AG08396 (cell line): ENCODE measurements around the gene MMP20.

Experiments
- DNase-seq: peaks from one replicate; pipeline ENCODE4 v3.0.0; 2012; ENCODE audit warnings: low spot score, mixed read lengths

Gene MMP20

GRCh38 chr11:102622258-102622657, 2.9 kb downstream of the MMP20 start:
- no peak for DNase-seq

- no peak for DNase-seq
Observed at GRCh38 chr11:102620818-102621561, 4.1 kb downstream of the MMP20 start.

- DNase-seq = no peak
Observed at GRCh38 chr11:102620179-102620578, 5.0 kb downstream of the MMP20 start.

- DNase-seq = no peak
Observed at GRCh38 chr11:102617466-102618008, 7.6 kb downstream of the MMP20 start.

- no peak for DNase-seq
Observed at GRCh38 chr11:102615894-102616432, 9.2 kb downstream of the MMP20 start.

GRCh38 chr11:102615077-102615893, 9.8 kb downstream of the MMP20 start:
- DNase-seq = no peak

GRCh38 chr11:102614485-102614884, 10.6 kb downstream of the MMP20 start:
- DNase-seq = no peak

GRCh38 chr11:102614031-102614430, 11.1 kb downstream of the MMP20 start:
- no peak for DNase-seq

- no peak for DNase-seq
Observed at GRCh38 chr11:102613450-102613849, 11.7 kb downstream of the MMP20 start.

GRCh38 chr11:102611291-102611690, 13.8 kb downstream of the MMP20 start:
- no peak for DNase-seq

- DNase-seq = no peak
Observed at GRCh38 chr11:102610200-102610599, 14.9 kb downstream of the MMP20 start.

GRCh38 chr11:102608699-102609098, 16.4 kb downstream of the MMP20 start:
- no peak for DNase-seq

- no peak for DNase-seq
Observed at GRCh38 chr11:102604875-102605274, 20.3 kb downstream of the MMP20 start.

GRCh38 chr11:102604011-102604410, 21.1 kb downstream of the MMP20 start:
- DNase-seq = no peak

GRCh38 chr11:102603576-102603975, 21.6 kb downstream of the MMP20 start:
- DNase-seq = no peak

- DNase-seq = peak; percentile 28
Observed at GRCh38 chr11:102603091-102603490, 22.0 kb downstream of the MMP20 start.

GRCh38 chr11:102600666-102601065, 24.5 kb downstream of the MMP20 start:
- no peak for DNase-seq

GRCh38 chr11:102599642-102600261, 25.4 kb downstream of the MMP20 start:
- DNase-seq = peak; percentile 58

GRCh38 chr11:102598272-102598671, 26.9 kb downstream of the MMP20 start:
- no peak for DNase-seq

GRCh38 chr11:102596578-102596977, 28.6 kb downstream of the MMP20 start:
- no peak for DNase-seq

- no peak for DNase-seq
Observed at GRCh38 chr11:102592634-102593581, 32.2 kb downstream of the MMP20 start.
